Measurements from ENCODE around the gene PAEP. TPM values are rescaled to one million over a fixed set of nuclear protein-coding genes. Genes with fewer than 3 reads are reported as not detected.
"Not testable (repeated sequence)": the region's sequence is repeated elsewhere in the genome, so short reads cannot be mapped to it uniquely, and the experiment has no call there.

Gene PAEP
- total RNA-seq, 3 donors from 2014 or later = not detected

GRCh38 chr9:135533113-135533512 lies 28.4 kb upstream of the PAEP start:
- H3K27me3 ChIP-seq = peaks cover 0 to 11% of the 10 kb centered on the region in 2 donors

GRCh38 chr9:135533674-135534073 lies 27.9 kb upstream of the PAEP start:
- Histone ChIP-seq H3K27me3 (peaks cover 0 to 14% of the 10 kb centered on the region in 2 donors), H3K27ac (no peak overlapping the region), H3K9me3 (no peaks in the 10 kb centered on the region), H3K4me1 (no peaks in the 10 kb centered on the region), H3K4me3 (no peak overlapping the region), H3K36me3 (no peaks in the 10 kb centered on the region)
- no peak for TF ChIP-seq CTCF (IDR thresholded peaks at IDR 0.05)
- TF ChIP-seq POLR2AphosphoS5 (IDR thresholded peaks at IDR 0.05) = no peak
- TF ChIP-seq POLR2A (IDR thresholded peaks at IDR 0.05) = no peak
- intact Hi-C loops (cut with DNase I; ENCODE audit: low total_unique reads) = no loop called here
- no peak for DNase-seq (ENCODE audit: low spot score in 2 of 2)

More at GRCh38 chr9:135533113-135533512, 28.4 kb upstream of the PAEP start:
- H3K27ac ChIP-seq = no peak overlapping the region
- no peak overlapping the region for H3K4me3 ChIP-seq
- H3K9me3 ChIP-seq = no peaks in the 10 kb centered on the region
- H3K4me1 ChIP-seq = no peaks in the 10 kb centered on the region
- TF ChIP-seq POLR2A (IDR thresholded peaks at IDR 0.05) (no peak), POLR2AphosphoS5 (IDR thresholded peaks at IDR 0.05) (no peak), CTCF (IDR thresholded peaks at IDR 0.05) (no peak)
- intact Hi-C loops (cut with DNase I; ENCODE audit: low total_unique reads) = no loop called here
- no peak for DNase-seq (ENCODE audit: low spot score in 2 of 2)
- no peaks in the 10 kb centered on the region for H3K36me3 ChIP-seq

GRCh38 chr9:135534192-135534711 lies 27.3 kb upstream of the PAEP start:
- intact Hi-C loops (cut with DNase I; ENCODE audit: low total_unique reads); H3K36me3 ChIP-seq; DNase-seq (ENCODE audit: low spot score in 2 of 2); H3K9me3 ChIP-seq; H3K4me1 ChIP-seq; H3K27ac ChIP-seq; H3K4me3 ChIP-seq: not testable (repeated sequence)
- peaks cover 0 to 18% of the 10 kb centered on the region in 2 donors for H3K27me3 ChIP-seq

GRCh38 chr9:135534826-135535225 lies 26.7 kb upstream of the PAEP start:
- H3K4me1 ChIP-seq; H3K27ac ChIP-seq; DNase-seq (ENCODE audit: low spot score in 2 of 2); H3K4me3 ChIP-seq; H3K9me3 ChIP-seq; H3K36me3 ChIP-seq; intact Hi-C loops (cut with DNase I; ENCODE audit: low total_unique reads): not testable (repeated sequence)
- peaks cover 0 to 20% of the 10 kb centered on the region in 2 donors for H3K27me3 ChIP-seq

- not testable (repeated sequence) for H3K4me1 ChIP-seq, H3K36me3 ChIP-seq
- peaks cover 0 to 18% of the 10 kb centered on the region in 2 donors for H3K27me3 ChIP-seq
Observed at GRCh38 chr9:135535631-135536030, 25.9 kb upstream of the PAEP start.

GRCh38 chr9:135536216-135536615 lies 25.3 kb upstream of the PAEP start:
- H3K36me3 ChIP-seq = no peaks in the 10 kb centered on the region
- no peak for TF ChIP-seq POLR2AphosphoS5 (IDR thresholded peaks at IDR 0.05)
- TF ChIP-seq CTCF (IDR thresholded peaks at IDR 0.05) = no peak
- TF ChIP-seq POLR2A (IDR thresholded peaks at IDR 0.05) = no peak
- peaks cover 0 to 12% of the 10 kb centered on the region in 2 donors for H3K27me3 ChIP-seq
- H3K4me1 ChIP-seq = no peaks in the 10 kb centered on the region
- no peak for DNase-seq (ENCODE audit: low spot score in 2 of 2)
- H3K4me3 ChIP-seq = no peak overlapping the region
- intact Hi-C loops (cut with DNase I; ENCODE audit: low total_unique reads) = no loop called here
- no peaks in the 10 kb centered on the region for H3K9me3 ChIP-seq
- no peak overlapping the region for H3K27ac ChIP-seq

More at GRCh38 chr9:135535631-135536030, 25.9 kb upstream of the PAEP start:
- DNase-seq (ENCODE audit: low spot score in 2 of 2); H3K27ac ChIP-seq; intact Hi-C loops (cut with DNase I; ENCODE audit: low total_unique reads); H3K9me3 ChIP-seq; H3K4me3 ChIP-seq: not testable (repeated sequence)

- intact Hi-C loops (cut with DNase I; ENCODE audit: low total_unique reads); H3K27ac ChIP-seq; H3K9me3 ChIP-seq: not testable (repeated sequence)
Observed at GRCh38 chr9:135543262-135543894, 18.2 kb upstream of the PAEP start.

More at GRCh38 chr9:135543262-135543894, 18.2 kb upstream of the PAEP start:
- not testable (repeated sequence) for H3K4me3 ChIP-seq; H3K36me3 ChIP-seq; H3K4me1 ChIP-seq; DNase-seq (ENCODE audit: low spot score in 2 of 2)
- H3K27me3 ChIP-seq = peaks cover 0 to 15% of the 10 kb centered on the region in 2 donors

Measured in breast epithelium (tissue), 4 donors.